IPS DF 4.7 (cell line): ENCODE data around the gene AIFM3.
"Not testable (repeated sequence)": the region's sequence is repeated elsewhere in the genome, so short reads cannot be mapped to it uniquely, and the experiment has no call there.

Experiments used
- DNase-seq: peaks from one replicate; pipeline ENCODE4 v3.0.0-alpha.2; 2013; ENCODE audit warnings: low spot score; ENCODE audit errors: extremely low read depth

The AIFM3 gene

DNA sequence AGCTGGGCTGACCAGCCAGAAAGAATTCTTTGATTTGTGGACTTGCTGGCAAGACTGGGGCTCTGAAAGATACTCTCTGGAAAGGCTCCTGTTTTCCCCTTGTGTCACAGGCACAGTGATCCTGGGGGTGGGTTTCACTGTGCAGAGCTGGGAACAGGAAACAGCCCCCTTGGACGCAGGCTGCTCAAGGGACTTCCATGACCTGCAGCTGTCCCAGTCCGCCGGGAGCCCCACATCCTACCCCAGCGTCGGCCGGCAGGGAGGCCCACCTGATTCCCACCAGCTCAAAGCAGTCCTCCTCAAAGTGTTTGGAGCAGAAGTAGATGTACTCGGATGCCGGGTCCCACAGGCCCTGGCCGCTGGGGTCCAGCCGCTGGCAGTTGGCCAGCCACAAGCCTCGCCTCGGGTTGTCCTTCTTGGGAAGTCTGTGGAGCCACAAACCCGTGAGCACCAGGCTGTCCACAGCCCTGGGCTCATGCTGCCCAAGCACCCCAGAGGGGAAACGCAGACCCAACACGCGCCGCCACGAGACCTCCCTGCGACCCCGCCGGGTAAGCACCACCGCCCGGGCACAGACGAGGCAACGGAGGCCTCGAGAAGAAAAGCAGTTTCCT lies 34.0 kb downstream of the AIFM3 start:
- DNase-seq = no peak

DNA sequence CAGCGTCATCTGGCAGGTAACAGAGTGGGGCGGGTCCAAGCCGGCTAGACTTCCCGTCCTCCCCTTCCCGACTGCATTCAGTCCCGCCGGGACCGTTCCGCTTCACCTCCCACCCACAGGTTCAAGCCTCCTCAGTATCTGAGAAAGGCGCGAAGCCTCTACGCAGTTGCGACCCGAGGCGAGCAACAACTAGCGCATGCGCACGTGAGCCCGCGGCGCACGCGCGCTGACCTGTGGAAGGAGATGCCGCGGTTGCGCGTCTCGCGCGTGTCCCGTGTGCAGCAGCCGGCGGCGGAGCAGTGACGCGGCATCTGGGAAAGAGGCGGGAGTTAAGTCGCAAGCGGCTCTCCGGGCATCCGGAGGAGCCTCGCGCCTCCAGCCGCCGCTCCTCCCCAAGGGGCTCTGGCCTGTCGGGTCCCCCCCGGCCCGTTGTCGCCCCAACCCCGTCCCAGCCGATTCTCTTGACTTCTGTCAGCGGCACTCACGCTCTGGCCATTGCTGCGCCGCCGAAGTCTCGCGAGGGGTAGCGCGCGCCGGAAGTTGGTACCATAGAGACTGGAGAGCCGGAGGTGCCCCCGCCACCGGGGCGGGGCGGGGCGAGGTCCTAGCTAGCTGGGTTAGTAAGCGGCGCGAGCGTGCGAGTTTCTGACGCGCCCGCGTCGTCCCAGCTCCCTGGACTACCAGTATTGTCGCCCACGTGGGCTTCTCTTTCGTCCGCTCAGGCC lies 34.7 kb downstream of the AIFM3 start, which contains the start of gene THAP7:
TSS of gene THAP7 (minus strand) at position 518 of the 725 bp plus-strand sequence. CDS start at position 311, 207 bp downstream.
- DNase-seq = no peak

DNA sequence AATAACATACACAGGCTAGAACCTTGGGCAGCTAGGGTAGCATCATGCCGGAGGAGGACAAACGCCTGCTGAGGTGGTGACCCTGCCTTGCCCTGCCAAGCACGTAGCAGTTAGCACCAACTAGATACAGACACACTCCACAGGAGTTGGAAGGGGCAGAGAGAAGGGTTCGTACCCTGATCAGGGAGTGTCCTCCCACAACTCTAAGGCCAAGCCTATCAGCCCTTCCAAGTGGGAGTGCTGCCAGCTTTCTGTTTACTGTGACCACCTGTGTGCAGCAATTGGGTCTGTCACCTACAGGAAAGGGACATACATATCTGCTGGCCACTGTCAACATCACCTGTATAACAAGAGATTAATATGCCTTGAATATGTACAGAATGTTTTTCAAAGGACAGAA lies 36.7 kb downstream of the AIFM3 start:
- no peak for DNase-seq

DNA sequence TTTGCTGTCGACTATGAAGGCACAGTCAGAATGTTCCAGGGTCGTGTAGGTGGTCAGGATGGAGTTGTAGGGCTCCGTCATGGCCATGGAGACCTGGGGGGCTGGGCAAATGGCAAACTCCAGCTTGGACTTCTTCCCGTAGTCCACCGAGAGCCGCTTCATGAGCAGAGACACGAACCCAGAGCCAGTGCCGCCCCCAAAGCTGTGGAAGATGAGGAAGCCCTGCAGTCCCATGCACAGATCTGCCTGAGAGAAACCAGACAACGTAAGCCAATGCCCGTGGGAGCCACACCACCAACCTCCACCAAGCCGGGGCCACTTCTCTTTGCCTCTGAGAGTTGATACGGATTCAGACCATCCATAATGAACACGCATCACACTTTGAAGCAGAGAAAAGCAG lies 42.2 kb downstream of the AIFM3 start:
- not testable (repeated sequence) for DNase-seq

DNA sequence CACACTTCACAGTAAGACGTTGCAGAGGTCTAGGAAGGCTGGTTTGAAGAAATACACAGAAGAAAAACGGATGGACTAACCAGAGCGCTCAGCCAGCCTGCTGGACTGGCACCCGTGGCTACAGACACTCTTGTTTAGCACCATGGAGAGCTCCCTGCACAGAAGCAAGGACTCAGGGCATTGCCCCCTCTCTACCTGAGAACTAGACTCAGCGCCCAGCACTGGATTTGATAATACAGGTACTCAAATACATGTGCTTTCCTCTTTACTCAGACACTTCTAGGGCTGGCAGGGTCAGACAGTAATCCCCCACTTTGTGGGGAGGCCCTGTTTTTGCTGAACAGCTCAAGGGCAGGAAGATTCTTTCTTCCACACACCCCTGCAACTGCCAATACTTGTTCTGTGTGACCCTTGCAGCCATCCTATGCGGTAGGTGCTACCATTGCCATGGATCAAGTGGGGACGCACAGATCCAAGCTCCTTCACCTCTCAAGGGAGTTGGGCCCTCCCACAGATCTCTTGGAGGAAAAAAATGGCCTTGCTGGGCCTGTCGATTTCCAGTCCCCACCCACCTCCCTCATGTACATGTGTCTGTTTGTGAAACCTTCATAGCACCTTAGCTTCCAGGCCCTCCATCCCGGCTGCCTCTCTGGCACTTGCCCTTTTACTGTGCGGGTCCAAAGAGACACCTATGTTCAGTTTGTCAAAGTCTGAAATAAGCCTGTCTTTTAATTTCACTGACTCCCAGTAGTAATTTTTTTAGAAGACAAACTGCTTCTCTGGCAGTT lies 42.8 kb downstream of the AIFM3 start:
- DNase-seq = no peak

DNA sequence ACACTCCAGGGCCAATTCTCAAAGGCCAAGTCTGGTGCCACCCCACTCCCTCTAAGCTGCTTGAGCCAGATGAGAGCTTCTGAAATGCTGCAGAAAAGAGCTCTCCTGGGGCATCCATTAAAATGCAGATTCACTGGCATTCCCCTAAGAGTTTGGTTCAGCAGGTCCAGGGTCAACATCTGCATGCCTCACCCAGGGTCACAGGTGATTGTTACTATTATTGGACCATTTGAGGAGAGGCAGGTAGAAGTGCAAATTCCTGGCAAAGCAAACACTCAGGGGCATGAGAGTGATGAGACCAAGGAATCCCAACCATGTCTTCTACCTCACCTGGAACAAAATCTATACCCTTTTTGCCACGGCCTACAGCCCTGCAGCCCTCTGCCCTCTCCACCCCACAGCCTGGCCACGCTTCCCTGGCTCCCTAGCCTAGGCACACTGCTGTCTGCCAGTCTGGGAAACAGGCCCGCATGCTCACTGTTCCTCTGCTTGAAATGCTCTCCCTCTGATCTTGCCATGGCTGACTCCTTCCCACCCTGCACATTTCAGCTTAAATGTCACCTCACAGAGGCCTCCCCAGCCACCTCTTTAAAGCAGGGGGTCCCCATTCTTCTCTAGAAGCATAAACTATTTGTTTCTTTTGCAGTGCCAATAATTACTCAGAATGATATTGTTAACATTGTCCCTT lies 43.5 kb downstream of the AIFM3 start:
- no peak for DNase-seq

DNA sequence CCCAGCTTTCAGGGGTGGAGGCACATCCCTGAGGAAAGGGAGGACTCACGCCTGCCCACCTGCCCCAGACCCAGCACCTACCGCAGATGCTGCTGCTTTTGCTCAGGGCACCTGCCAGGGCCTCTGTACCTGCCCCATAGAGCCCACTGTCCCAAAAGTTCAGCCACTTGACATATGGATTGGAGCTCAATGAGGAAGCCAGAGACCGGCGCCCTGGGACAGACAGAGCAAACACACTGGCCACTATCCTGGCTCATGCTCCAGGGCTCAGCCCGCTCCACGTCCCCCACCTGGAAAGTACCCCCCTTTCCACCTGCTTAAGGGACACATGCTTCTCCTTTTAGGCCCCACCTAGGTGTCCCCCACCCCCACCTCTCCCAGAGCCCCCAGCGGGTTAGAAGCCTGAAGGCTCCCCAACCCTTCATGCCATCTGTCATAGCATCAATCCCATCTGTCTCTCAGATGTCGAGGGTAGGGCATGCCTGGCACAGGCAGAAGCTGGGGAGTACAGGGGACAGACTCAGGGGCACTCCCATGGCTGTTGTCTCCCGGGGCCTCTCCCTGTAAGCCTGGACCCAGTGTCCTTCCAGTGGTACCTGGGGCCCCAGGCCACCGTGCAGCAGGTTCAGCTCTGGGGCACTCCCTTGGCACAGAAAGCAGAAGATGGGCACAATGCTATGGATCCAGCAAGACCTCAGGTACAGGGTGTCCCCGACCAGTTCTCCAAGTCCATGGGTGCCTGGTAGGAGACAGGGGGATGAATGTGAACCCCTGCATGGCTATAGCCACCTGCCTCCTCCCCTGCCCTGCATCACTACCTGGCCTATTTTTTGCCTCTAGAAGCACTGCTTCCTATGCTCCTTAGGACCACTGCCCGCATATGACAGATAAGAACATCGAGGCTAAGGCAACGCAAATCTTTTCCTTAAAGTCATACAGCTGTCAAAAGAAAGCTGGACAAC lies 45.7 kb downstream of the AIFM3 start:
- DNase-seq = no peak

DNA sequence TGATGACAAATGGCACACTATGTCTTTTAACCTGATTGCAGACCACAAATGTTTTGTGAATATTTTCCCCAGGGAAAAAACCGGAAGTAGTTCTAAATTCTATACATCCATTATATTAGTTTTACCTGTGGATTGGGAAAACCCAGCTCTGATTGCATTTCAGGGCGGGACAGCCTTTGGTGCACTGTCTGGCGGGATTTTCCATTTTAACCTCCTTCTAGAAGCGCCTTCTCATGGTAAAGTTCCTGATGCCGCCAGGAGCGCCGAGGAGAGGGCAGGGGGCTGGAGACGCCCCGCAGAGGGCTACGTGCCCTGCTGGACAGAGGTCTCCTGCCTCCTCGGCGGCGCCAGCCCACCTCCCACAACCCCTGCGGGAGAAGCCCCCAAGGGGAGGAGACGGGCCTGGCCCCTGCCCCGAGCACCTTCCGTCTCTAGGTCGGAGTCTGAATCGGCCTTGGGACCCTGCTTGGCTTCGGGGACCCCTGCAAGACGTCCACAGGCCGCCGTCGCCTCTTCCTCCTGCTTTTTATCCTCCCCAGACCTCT lies 46.7 kb downstream of the AIFM3 start:
- no peak for DNase-seq

DNA sequence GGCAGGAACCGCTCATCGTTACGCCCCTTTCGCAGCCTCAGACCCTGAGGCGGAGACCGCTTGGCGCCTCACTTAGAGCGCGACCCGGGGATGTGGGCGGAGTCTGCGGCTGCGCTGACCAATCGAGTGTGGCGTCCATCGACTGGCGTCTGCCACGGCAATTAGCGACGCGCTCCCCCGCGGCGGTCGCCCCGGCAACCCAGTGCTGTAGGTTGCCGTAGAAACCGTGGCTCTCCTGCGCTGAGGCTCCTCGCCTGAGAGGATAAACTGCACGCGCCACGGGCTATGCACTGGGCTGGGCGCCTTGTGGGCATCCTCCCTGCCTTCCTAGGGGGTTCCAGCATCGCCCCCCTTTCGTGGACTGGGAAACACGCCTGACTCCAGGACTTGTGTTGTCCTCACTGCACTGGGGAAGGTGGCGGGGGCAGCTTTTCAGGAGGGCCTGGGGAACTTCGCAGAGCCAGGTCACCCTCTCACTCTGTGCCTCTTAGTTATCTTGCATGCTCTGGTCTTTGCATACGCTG lies 47.2 kb downstream of the AIFM3 start:
- no peak for DNase-seq

DNA sequence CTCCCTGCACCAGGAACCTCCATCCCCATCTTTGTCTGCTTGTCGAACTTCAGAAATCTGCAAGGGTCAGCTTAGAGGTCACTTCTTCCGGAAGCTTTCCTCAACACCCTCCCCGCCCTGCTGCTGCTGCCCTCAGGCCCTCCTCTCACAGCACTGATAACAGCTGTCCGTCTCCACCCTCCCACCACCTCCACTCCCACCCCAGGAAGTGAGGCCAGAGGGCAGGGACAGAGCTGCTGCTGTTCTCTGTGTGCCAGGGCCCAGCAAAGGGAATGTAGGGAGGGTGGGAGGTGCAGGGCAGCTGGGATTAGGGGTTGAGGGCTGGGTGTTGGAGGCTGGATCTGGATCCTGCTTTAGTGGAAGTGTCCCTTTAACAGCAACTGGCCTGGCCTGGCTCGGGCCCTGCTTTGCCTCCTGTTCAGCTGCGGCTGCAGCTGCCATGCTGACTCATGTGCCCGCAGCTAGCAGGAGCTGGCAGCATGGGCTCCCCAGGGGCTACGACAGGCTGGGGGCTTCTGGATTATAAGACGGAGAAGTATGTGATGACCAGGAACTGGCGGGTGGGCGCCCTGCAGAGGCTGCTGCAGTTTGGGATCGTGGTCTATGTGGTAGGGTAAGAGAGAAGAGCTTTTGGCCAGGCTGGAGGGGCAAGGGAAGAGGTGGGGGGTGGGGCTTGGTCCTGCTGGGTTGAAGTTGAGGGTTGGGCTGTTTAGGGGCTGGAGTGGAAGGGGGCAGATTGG lies 47.8 kb downstream of the AIFM3 start, which contains the start of gene P2RX6:
TSS of gene P2RX6 (plus strand) at position 440 of the 740 bp plus-strand sequence. CDS start at position 450, 10 bp downstream.
- no peak for DNase-seq

DNA sequence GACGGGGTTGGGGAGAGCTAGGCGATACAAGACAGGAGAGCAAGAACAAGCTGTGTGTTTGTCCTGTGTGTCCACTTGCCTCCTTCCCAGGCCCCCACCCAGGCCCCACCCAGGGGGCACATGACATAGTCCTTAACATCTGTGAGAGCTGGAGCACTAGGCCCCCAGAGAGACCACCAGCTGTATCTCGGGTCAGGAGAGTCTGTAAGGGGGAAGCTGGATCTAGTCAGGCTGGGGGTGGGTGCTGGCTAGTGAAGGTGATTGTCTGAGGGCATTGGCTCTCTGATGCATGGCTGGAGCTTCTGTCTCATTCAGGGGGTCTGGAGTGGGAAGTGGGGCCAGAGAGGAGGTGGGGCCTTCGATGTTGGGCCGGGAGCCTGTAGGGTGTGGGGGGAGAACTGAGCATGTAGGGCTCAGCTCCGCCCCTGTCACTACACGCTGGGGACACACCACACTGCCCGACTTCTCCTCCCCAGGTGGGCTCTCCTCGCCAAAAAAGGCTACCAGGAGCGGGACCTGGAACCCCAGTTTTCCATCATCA lies 48.5 kb downstream of the AIFM3 start:
- DNase-seq = no peak

DNA sequence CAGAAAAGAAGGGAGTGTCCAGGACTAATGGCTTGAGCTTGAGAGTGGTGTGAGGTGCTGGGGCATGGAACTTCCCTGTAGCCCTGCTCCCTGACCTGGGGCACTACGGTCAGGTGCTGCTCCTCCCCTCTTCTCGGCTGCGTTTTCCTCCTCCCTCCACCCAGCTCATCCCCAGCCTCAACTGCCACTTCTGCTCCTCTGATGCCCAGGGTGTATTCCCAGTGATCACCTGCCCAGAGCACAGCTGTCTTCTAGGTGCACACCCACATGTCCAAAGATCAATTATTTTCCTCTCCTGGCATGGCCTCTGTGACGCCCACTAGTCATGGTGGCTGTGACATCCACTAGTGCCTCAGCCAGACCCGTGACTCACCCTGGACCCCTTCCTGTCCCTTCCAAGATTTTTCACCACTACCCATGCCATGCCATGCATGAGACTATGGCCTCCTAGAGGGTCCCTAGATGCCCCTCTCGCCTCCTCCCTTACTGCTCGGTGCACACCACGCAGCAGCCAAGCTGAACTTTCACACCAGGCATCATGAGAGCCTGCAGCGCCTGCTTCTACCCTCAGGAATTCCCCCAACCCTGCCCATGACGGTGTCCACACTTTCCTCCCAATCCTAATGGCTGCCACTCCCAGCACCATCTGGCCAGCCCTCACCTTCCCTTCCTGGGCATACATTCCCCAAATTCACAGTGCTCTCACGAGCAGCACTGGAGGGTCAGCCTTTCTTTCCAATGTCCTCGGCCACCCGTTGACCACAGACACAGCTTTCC lies 49.8 kb downstream of the AIFM3 start:
- DNase-seq = no peak

DNA sequence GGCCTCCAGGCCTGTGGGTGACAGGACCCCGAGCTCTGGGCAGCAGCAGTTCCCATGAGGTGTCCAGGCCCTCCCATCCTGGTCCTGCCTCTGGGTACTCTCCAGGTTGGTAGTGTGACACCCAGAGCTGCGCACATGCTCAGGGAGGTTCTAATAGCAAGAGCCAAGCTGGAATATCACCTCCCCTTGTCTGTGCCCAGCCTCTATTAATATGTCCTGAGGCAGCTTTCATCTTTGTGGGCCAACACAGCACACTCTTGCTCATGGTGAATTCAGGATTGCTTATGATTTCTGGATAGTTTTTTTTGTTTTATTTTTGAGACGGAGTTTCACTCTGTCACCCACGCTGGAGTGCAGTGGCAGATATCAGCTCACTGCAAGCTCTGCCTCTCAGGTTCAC lies 51.3 kb downstream of the AIFM3 start:
- DNase-seq = no peak

DNA sequence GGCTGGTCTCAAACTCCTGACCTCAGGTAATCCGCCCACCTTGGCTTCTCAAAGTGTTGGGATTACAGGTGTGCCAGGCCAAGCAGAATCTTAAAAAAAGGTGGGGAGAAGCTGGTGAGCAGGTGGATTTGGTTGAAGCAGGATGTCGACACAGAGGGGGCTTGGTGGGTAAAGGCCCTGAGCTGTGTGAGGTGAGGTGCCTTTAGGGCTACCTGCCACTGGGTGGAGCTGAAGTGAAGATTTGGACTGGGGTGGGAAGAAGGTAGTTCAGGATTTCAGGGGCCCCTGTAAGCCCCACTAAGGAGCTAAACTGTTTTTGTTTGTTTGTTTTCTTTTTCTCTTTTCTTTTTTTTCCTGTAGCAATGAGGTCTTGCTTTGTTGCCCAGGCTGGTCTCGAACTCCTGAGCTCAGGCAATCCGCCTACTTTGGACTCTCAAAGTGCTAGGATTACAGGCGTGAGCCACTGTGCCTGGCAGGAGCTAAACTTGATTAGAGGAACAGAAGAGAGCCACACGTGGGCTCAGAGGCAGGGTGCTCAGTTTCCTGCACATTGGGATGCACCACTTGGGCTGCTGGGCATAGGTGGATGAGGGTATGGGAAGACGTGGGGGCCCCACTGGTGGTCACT lies 53.9 kb downstream of the AIFM3 start:
- DNase-seq = no peak

DNA sequence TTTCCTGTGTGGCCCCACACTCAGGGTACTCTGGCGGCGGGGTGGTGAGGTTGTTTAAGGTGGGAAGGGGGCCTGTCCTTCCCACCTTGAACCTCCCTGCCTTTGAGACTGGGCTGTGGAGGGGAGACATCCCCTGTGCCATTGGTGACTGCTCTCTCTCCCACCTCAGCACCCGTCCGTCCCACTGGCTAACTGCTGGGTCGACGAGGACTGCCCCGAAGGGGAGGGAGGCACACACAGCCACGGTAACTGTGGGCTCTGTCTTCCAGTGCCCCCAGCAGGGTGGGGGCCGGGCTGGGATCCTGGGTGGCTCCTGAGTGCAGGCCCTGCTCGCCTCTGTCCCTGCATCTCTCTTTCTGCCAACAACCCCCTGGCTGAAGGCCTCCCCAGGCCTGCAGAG lies 55.5 kb downstream of the AIFM3 start:
- DNase-seq = no peak

DNA sequence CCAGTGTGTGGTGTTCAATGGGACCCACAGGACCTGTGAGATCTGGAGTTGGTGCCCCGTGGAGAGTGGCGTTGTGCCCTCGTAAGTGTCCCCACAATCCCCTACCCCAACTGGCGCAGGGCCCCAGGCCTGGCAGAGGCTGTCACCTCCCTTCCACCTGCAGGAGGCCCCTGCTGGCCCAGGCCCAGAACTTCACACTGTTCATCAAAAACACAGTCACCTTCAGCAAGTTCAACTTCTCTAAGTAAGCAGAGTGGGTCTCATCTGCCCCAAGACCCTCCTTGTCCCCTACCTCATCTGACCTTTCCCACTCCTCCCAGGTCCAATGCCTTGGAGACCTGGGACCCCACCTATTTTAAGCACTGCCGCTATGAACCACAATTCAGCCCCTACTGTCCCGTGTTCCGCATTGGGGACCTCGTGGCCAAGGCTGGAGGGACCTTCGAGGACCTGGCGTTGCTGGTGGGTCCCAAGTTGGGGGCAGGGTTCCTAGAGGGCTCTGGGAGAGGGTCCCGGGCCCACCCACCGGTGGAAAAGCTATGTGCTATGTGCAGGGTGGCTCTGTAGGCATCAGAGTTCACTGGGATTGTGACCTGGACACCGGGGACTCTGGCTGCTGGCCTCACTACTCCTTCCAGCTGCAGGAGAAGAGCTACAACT lies 56.0 kb downstream of the AIFM3 start:
- no peak for DNase-seq

DNA sequence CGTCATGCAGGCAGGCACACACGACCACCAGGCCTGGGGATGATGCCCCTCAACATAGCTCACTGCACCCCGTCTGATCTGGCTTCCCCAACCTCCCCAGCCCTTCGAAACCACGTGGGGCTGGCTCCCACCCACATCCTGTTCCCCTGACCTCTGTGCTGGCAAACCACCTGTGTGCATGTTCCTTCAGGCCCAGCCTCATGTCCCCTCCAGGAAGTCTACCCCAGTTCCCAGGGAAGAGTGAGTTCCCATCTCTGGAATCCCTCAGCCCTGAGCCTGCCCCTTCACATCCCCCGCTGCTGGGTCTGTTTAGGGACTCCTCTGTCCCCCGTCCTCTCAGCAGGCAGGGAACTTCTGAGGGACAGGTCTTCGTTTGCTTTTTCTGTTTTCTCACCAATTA lies 58.2 kb downstream of the AIFM3 start:
- DNase-seq = no peak
